GM18498 (cell line): Measurements from ENCODE around the gene RELN.
"Not testable (repeated sequence)": the region's sequence is repeated elsewhere in the genome, so short reads cannot be mapped to it uniquely, and the experiment has no call there.

Source experiments
- ATAC-seq: cut with Tn5 transposase; IDR thresholded peaks from one replicate; pipeline ENCODE4 v1.9.1; 2021; ENCODE audit warnings: mild to moderate bottlenecking, moderate library complexity; ENCODE audit not compliant: unreplicated experiment

Gene RELN

GRCh38 chr7:103947026-103947655 is 42.3 kb downstream of the RELN start:
- ATAC-seq: no peak

GRCh38 chr7:103944230-103944900 is 45.1 kb downstream of the RELN start:
- no peak for ATAC-seq

GRCh38 chr7:103941976-103942375 is 47.5 kb downstream of the RELN start:
- ATAC-seq: no peak

- no peak for ATAC-seq
Measured at GRCh38 chr7:103940382-103941268, 48.8 kb downstream of the RELN start.

- ATAC-seq: no peak
Measured at GRCh38 chr7:103937680-103938079, 51.8 kb downstream of the RELN start.

- ATAC-seq: no peak
Measured at GRCh38 chr7:103936558-103936957, 52.9 kb downstream of the RELN start.

GRCh38 chr7:103934508-103934907 is 55.0 kb downstream of the RELN start:
- ATAC-seq: no peak

- ATAC-seq: no peak
Measured at GRCh38 chr7:103932389-103932788, 57.1 kb downstream of the RELN start.

- ATAC-seq: no peak
Measured at GRCh38 chr7:103929901-103930311, 59.6 kb downstream of the RELN start.

GRCh38 chr7:103928581-103928980 is 60.9 kb downstream of the RELN start:
- no peak for ATAC-seq

GRCh38 chr7:103924184-103924583 is 65.3 kb downstream of the RELN start:
- ATAC-seq: no peak

- no peak for ATAC-seq
Measured at GRCh38 chr7:103922407-103922806, 67.1 kb downstream of the RELN start.

- no peak for ATAC-seq
Measured at GRCh38 chr7:103921692-103922091, 67.8 kb downstream of the RELN start.

GRCh38 chr7:103919272-103919868 is 70.1 kb downstream of the RELN start:
- ATAC-seq: no peak

- ATAC-seq: no peak
Measured at GRCh38 chr7:103918631-103919271, 70.7 kb downstream of the RELN start.

- ATAC-seq: no peak
Measured at GRCh38 chr7:103915680-103916357, 73.6 kb downstream of the RELN start.

- ATAC-seq: no peak
Measured at GRCh38 chr7:103914147-103914899, 75.1 kb downstream of the RELN start.

GRCh38 chr7:103912891-103913605 is 76.4 kb downstream of the RELN start:
- no peak for ATAC-seq

- ATAC-seq: not testable (repeated sequence)
Measured at GRCh38 chr7:103911015-103911414, 78.4 kb downstream of the RELN start.
